PC-9 (cell line): Measurements from ENCODE around the gene NOSIP. TPM values are rescaled to one million over a fixed set of nuclear protein-coding genes. Genes with fewer than 3 reads are reported as not detected.

Source experiments
- BruUV-seq: library from RNA; stranded (reverse); fragments of 400-500 nt; replicated peaks from 2 replicates; lab custom pipeline; 2021; lab: Mats Ljungman, UMichigan
- CTCF ChIA-PET: fragments of 300-600 bp; sonication (Branson Sonifier 250); formaldehyde crosslinking; loops from one replicate; lab custom pipeline; 2022; ENCODE audit warnings: antibody characterized with exemption; lab: Charles Lee
- POLR2A ChIA-PET: fragments of 300-600 bp; sonication (Branson Sonifier 250); formaldehyde crosslinking; loops from one replicate; lab custom pipeline; 2022; ENCODE audit warnings: antibody characterized with exemption; ENCODE audit not compliant: unreplicated experiment; lab: Charles Lee
- DNase-seq, 2 experiments: peaks; one replicate each; pipeline versions ENCODE4 v3.0.0 to v3.0.0-alpha.2; 2015 to 2022; ENCODE audit warnings: mixed read lengths in 1 of 2
- H2AFZ ChIP-seq: fragments of 200-600 bp; sonication (generic); 2 replicates; pipeline ENCODE4 v1.8.1; 2017; ENCODE audit warnings: antibody characterized with exemption
- H3F3A ChIP-seq: fragments of 200-600 bp; sonication (generic); 2 replicates; pipeline ENCODE4 v1.8.1; 2017; ENCODE audit warnings: antibody characterized with exemption, mild to moderate bottlenecking, low read depth; ENCODE audit not compliant: insufficient read depth
- H3K27ac ChIP-seq: fragments of 200-600 bp; sonication (generic); 2 replicates; pipeline ENCODE4 v1.6.1; 2016; ENCODE audit warnings: mixed run types
- H3K27me3 ChIP-seq: fragments of 200-600 bp; sonication (generic); 2 replicates; pipeline ENCODE4 v1.6.1; 2016; ENCODE audit warnings: low read depth, mixed run types; ENCODE audit not compliant: insufficient read depth
- H3K36me3 ChIP-seq: fragments of 200-600 bp; sonication (generic); 2 replicates; pipeline ENCODE4 v1.6.1; 2016; ENCODE audit warnings: low read depth, mixed run types
- H3K4me1 ChIP-seq: fragments of 200-600 bp; sonication (generic); replicated peaks from 2 replicates; pipeline ENCODE4 v1.6.1; 2016; ENCODE audit warnings: mixed run types; ENCODE audit not compliant: insufficient read depth
- H3K4me2 ChIP-seq: fragments of 200-600 bp; sonication (generic); 2 replicates; pipeline ENCODE4 v1.6.1; 2017; ENCODE audit warnings: mixed run types
- H3K4me3 ChIP-seq: fragments of 200-600 bp; sonication (generic); 2 replicates; pipeline ENCODE4 v1.6.1; 2016; ENCODE audit warnings: mixed run types
- H3K79me2 ChIP-seq: fragments of 200-600 bp; sonication (generic); 2 replicates; pipeline ENCODE4 v1.6.1; 2017; ENCODE audit warnings: low read depth, mixed run types
- H3K9me2 ChIP-seq: fragments of 200-600 bp; sonication (generic); 2 replicates; pipeline ENCODE4 v1.8.1; 2017; ENCODE audit warnings: mild to moderate bottlenecking; ENCODE audit not compliant: insufficient read depth
- H3K9me3 ChIP-seq: fragments of 200-600 bp; sonication (generic); 2 replicates; pipeline ENCODE4 v1.8.1; 2016; ENCODE audit warnings: low read depth; ENCODE audit not compliant: insufficient read depth
- H4K20me1 ChIP-seq: fragments of 200-600 bp; sonication (generic); 2 replicates; pipeline ENCODE4 v1.8.1; 2017; ENCODE audit not compliant: insufficient read depth
- EZH2 ChIP-seq: fragments of 200-600 bp; sonication (generic); IDR thresholded peaks from 2 replicates; pipeline ENCODE4 v1.8.0; 2017; ENCODE audit warnings: antibody characterized with exemption, low read depth
- intact Hi-C: fragments of 100-400 bp; cut with micrococcal nuclease; formaldehyde crosslinking; loops from one replicate; pipeline ENCODE4 v1.10.0; 2022; ENCODE audit not compliant: unreplicated experiment
- total RNA-seq: library from RNA; stranded (reverse); gene quantifications from 2 replicates; pipeline ENCODE4 v1.2.3, GENCODE V29; 2021
- TF ChIP-seq, protein P1 (sequence below): fragments of 200-600 bp; sonication (generic); conservative IDR thresholded peaks from 2 replicates; pipeline ENCODE4 v1.6.1; 2017; ENCODE audit warnings: mixed run types, antibody characterized with exemption, mild to moderate bottlenecking, moderate library complexity

NOSIP gene
- total RNA-seq, 1 experiment from 2014 or later = 71.3 TPM

DNA sequence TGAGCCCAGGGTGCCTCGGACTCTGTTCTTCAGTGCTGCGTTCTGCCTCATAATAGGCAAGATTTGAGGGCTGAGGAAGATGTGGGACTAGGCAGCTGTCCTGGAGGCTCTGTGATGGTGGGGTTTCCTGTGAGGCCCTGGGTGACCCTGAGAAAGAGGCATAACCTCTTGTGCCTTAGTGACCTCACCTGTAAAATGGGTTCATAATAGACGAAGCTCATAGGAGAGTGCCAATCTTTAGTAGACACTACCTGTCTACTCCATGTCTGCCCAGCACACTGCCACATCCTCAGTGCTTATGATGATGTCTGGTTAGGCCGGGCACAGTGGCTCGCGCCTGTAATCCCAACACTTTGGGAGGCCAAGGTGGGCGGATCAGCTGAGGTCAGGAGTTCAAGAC, 36.2 kb upstream of the NOSIP start:
- DNase-seq = no peak
- H3K9me2 ChIP-seq = no peaks in the 10 kb centered on the region
- intact Hi-C loops = no loop called here
- peaks cover 32% of the 10 kb centered on the region for H4K20me1 ChIP-seq
- H3K4me2 ChIP-seq = no peak overlapping the region
- BruUV-seq = no TSS peak
- H2AFZ ChIP-seq = no peak overlapping the region
- H3F3A ChIP-seq = peaks cover 47% of the 10 kb centered on the region
- peaks cover 33% of the 10 kb centered on the region for H3K4me1 ChIP-seq
- peaks cover 5% of the 10 kb centered on the region; the same call in 1 of the 2 replicates for H3K36me3 ChIP-seq
- TF ChIP-seq, protein P1, sequence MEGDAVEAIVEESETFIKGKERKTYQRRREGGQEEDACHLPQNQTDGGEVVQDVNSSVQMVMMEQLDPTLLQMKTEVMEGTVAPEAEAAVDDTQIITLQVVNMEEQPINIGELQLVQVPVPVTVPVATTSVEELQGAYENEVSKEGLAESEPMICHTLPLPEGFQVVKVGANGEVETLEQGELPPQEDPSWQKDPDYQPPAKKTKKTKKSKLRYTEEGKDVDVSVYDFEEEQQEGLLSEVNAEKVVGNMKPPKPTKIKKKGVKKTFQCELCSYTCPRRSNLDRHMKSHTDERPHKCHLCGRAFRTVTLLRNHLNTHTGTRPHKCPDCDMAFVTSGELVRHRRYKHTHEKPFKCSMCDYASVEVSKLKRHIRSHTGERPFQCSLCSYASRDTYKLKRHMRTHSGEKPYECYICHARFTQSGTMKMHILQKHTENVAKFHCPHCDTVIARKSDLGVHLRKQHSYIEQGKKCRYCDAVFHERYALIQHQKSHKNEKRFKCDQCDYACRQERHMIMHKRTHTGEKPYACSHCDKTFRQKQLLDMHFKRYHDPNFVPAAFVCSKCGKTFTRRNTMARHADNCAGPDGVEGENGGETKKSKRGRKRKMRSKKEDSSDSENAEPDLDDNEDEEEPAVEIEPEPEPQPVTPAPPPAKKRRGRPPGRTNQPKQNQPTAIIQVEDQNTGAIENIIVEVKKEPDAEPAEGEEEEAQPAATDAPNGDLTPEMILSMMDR = no peak
- ChIA-PET CTCF (no interaction called here), POLR2A (no interaction called here)
- H3K4me3 ChIP-seq = no peak overlapping the region
- peaks cover 26% of the 10 kb centered on the region for H3K79me2 ChIP-seq
- no peaks in the 10 kb centered on the region for H3K27me3 ChIP-seq
- H3K9me3 ChIP-seq = no peaks in the 10 kb centered on the region
- H3K27ac ChIP-seq = no peak overlapping the region

DNA sequence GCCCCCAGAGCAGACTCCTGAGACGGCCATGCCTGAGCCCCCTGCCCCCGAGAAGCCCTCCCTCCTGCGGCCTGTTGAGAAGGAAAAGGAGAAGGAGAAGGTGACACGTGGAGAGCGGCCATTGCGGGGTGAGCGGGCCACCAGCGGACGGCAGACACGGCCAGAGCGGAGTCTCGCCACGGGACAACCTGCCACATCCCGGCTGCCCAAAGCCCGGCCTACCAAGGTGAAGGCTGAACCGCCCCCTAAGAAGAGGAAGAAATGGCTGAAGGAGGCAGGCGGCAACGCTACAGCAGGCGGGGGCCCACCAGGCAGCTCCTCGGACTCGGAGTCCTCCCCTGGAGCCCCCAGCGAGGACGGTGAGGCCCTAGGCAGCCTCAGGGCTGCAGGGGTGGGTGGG, 35.5 kb upstream of the NOSIP start:
- H3K36me3 ChIP-seq = 0 out of 2 replicates have a peak, but pooled peaks cover 10% of the 10 kb centered on the region
- POLR2A ChIA-PET = no interaction called here
- H3K79me2 ChIP-seq = peaks cover 32% of the 10 kb centered on the region
- H2AFZ ChIP-seq = no peak overlapping the region
- CTCF ChIA-PET = no interaction called here
- H4K20me1 ChIP-seq = peaks cover 37% of the 10 kb centered on the region
- DNase-seq = no peak
- H3K9me2 ChIP-seq = no peaks in the 10 kb centered on the region
- no peaks in the 10 kb centered on the region for H3K9me3 ChIP-seq
- H3F3A ChIP-seq = peaks cover 51% of the 10 kb centered on the region
- no peak overlapping the region for H3K4me2 ChIP-seq
- TF ChIP-seq, protein P1 = no peak
- no peak for TF ChIP-seq EZH2
- intact Hi-C loops = no loop called here
- no TSS peak for BruUV-seq
- H3K27me3 ChIP-seq = no peaks in the 10 kb centered on the region
- H3K27ac ChIP-seq = no peak overlapping the region
- H3K4me1 ChIP-seq = peaks cover 33% of the 10 kb centered on the region
- no peak overlapping the region for H3K4me3 ChIP-seq

GRCh38 chr19:49614096-49614833, 33.9 kb upstream of the NOSIP start:
- Histone ChIP-seq H3K36me3 (peaks cover 14% of the 10 kb centered on the region; the same call in 1 of the 2 replicates), H3K27ac (peak overlapping the region; percentile 84), H3K4me2 (peak overlapping the region; percentile 54), H3F3A (peaks cover 53% of the 10 kb centered on the region), H3K4me1 (peaks cover 33% of the 10 kb centered on the region), H3K79me2 (peaks cover 39% of the 10 kb centered on the region), H3K9me3 (no peaks in the 10 kb centered on the region), H3K9me2 (no peaks in the 10 kb centered on the region), H2AFZ (no peak overlapping the region), H3K27me3 (no peaks in the 10 kb centered on the region), H4K20me1 (peaks cover 39% of the 10 kb centered on the region), H3K4me3 (peak overlapping the region; percentile 5; the same call in 1 of the 2 replicates)
- ChIA-PET CTCF (no interaction called here), POLR2A (interaction anchor here (0.7 to 0.9 kb wide), 3 partner anchors 26 to 62 kb away, joined by 3 to 6 read pairs (median 5); partner anchors contain the start of gene NOSIP)
- TF ChIP-seq, protein P1 = 0 out of 2 replicates have a peak, but pooled peaks have one; percentile 28
- no peak for TF ChIP-seq EZH2
- intact Hi-C loops = no loop called here
- BruUV-seq = no TSS peak
- DNase-seq = peak; percentile 50 to 75
